22Rv1 (cell line): ENCODE data around the gene GGA1.

Experiments used
- H3K27ac ChIP-seq: fragments of 450-650 bp; 2 replicates; pipeline ENCODE4 v1.5.1; 2017
- ZFX ChIP-seq: fragments of 450-650 bp; IDR thresholded peaks from 2 replicates; pipeline ENCODE4 v1.6.1; 2017; ENCODE audit warnings: antibody characterized with exemption, borderline replicate concordance
- TF ChIP-seq, protein P1 (sequence below): fragments of 450-650 bp; IDR thresholded peaks from 2 replicates; pipeline ENCODE4 v1.5.1; 2017; ENCODE audit warnings: mild to moderate bottlenecking

The GGA1 gene

DNA sequence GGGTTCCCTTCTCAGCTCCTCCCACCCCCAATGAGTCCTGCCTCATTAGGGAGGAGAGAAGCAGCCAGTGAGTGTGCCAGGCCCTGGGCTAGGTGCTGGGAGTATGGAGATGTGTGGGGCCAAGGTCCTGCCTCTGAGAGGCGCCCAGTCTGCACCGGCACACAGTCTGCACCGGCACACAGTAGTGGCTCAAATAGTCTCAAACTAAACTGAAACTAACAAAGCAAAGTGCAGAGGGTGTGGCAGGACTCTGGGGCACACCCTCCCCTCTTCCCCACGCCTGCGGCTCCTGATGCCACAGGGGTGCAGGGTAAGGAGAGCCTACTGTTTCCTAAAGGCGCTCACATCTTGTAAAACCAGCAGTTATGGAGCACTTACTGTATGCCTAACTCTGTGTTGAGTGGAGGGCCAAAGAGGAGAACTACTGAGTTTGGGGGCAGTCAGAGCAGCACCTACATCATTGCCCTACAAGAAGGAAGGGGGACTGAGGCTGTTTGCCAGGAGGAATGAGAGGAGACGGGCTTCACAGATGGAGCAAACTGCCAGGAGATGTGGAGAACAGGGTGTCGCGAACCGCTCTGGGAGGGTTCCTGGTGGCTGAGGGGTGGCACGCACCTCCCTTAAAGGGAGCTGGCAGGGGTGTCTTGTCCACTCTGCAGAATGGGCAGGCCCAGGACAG is 29.9 kb downstream of the GGA1 start:
- TF ChIP-seq, protein P1, sequence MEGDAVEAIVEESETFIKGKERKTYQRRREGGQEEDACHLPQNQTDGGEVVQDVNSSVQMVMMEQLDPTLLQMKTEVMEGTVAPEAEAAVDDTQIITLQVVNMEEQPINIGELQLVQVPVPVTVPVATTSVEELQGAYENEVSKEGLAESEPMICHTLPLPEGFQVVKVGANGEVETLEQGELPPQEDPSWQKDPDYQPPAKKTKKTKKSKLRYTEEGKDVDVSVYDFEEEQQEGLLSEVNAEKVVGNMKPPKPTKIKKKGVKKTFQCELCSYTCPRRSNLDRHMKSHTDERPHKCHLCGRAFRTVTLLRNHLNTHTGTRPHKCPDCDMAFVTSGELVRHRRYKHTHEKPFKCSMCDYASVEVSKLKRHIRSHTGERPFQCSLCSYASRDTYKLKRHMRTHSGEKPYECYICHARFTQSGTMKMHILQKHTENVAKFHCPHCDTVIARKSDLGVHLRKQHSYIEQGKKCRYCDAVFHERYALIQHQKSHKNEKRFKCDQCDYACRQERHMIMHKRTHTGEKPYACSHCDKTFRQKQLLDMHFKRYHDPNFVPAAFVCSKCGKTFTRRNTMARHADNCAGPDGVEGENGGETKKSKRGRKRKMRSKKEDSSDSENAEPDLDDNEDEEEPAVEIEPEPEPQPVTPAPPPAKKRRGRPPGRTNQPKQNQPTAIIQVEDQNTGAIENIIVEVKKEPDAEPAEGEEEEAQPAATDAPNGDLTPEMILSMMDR, result no peak
- no peak for TF ChIP-seq ZFX
- peak overlapping the region; percentile 73 for H3K27ac ChIP-seq

DNA sequence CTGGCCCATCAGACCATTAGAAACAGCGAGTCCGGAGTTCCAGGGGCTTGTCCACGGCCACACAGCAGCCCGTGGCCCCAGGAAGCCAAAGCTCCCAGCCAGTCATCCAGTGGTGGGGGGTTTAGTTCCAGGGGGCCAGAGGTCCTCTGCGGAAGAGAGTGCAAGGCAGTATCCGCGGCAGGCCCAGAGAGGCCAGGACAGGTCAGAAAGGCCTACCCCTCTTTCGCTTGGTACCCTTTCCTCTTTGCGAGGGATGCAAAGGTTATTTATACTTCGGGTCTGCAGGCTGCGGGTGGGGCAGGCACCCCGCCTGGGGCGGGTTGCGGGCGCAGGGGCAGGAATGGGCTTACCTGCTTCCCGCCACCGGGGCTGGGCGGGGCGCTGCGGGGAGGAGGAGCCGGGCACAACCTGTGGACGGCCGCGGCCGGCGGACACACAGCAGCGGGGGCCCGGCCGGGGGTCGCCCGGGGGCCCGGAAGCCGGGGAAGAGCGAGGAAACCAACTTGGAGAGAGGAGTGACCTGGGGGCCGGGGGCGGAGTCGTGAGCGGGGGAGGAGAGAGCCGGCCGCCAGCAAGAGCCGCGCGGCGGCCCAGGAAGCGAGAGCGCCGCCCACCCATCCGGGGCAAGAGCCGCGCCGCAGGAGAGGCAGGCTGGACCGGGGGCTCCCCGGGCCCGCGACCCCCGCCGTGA is 30.6 kb downstream of the GGA1 start, which contains the start of gene SH3BP1:
Gene SH3BP1, plus strand, starts transcription at position 600 of the 691 bp plus-strand sequence. CDS start 119 bp downstream, outside the sequence.
- H3K27ac ChIP-seq, result peak within 1 kb of the TSS; percentile 73
- no peak for TF ChIP-seq ZFX
- TF ChIP-seq, protein P1, result peak; percentile 1; the same call in 1 of the 2 replicates

DNA sequence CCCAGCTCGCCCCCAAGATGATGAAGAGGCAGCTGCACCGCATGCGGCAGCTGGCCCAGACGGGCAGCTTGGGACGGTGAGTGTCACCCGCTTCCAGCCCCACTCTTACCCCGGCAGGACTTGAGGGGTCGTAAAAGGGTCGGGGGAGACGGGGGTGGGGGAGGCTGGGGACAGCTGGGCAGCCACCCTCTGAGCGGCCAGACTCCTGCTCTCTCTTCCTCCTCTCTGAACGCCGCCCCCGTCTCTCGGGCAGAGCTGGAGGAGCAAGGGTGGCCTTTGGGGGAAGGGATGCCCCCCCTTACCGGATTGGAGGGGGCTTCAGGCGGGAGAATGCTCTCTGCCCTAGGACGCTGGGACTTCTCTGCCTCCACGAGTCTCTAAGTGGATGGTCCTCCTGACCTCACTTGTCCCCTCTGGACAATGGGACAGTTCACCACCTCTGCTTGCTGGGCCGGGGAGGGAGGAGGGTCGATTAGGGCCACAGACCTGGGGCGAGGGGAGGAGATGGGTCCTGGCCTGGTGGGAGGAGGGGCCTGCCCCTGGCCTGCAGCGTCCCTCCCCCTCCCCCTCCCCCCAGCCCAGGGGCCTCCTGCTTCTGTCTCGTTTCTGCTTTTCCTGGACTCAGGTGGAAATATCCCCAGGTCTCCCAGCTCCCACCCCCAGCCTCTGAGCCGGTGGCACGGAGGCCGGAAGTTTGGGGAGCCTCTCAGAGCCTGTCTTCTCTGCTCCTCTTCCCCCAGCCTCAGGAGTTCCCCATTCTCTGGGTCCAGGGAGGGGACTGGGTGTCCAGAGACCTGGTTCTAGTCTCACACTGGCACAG is 31.3 kb downstream of the GGA1 start:
- H3K27ac ChIP-seq, result peak overlapping the region; percentile 73
- TF ChIP-seq, protein P1, result no peak
- TF ChIP-seq ZFX, result no peak

DNA sequence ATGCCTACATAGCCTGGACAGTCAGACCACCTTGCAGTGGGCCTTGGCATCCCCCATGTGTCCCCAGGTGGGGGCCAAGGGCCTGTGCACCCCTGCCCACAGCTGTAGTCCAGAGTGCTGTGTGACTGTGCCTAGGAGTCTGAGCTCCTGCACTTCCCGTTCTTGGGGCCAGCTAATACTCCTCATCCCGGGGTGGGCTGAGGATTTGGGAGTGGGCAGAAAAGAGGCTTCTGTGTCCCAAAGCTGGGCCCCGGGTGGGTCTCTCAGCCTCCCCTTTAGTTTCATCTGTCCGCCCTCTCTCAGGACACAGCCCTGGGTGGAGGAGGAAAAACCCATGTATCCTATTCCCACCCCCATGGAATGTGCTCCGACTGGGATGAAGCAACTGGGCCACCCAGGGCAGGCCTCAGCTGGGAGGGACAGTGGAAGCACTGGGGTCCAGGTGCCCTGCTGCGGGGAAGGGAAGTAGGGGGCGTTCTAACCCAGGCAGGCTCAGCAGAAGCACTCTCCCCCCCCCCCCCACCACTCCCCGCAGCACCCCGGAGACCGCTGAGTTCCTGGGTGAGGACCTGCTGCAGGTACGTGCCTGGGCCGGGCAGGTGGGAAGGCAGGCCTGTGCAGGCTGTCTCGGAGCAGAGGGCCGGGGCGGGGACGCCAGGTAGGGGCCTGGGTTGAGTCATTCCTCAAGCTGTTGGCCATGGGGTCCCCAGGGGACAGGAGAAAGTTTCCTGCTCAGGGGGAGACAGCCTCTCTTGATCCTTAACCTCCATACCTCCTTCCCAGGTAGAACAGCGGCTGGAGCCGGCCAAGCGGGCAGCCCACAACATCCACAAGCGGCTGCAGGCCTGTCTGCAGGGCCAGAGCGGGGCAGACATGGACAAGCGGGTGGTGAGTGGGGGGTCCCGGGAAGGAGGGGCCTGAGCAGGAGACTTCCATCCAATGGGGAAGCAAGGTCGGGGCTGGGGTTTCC is 32.2 kb downstream of the GGA1 start:
- H3K27ac ChIP-seq, result peak overlapping the region; percentile 73
- TF ChIP-seq, protein P1, result no peak
- no peak for TF ChIP-seq ZFX

DNA sequence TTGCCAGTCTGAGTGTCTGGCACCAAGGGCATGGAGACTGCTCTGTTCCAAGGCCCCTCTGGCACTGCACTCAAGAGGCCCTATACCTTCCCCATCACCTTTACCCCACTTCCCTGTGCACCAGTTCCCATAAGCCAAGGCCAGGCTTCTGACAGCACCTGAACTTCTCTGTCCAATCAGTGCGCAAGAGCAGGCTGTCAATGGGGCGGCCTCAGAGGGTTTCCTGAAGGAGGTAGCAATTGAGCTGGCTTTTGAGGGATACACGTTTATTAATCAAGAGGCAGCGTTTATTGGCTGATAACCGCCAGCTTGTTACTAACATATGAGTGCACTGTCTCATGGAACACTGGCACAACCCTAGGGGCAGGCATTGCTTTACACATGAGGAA is 32.9 kb downstream of the GGA1 start:
- TF ChIP-seq, protein P1, result no peak
- TF ChIP-seq ZFX, result no peak
- H3K27ac ChIP-seq, result no peak overlapping the region

DNA sequence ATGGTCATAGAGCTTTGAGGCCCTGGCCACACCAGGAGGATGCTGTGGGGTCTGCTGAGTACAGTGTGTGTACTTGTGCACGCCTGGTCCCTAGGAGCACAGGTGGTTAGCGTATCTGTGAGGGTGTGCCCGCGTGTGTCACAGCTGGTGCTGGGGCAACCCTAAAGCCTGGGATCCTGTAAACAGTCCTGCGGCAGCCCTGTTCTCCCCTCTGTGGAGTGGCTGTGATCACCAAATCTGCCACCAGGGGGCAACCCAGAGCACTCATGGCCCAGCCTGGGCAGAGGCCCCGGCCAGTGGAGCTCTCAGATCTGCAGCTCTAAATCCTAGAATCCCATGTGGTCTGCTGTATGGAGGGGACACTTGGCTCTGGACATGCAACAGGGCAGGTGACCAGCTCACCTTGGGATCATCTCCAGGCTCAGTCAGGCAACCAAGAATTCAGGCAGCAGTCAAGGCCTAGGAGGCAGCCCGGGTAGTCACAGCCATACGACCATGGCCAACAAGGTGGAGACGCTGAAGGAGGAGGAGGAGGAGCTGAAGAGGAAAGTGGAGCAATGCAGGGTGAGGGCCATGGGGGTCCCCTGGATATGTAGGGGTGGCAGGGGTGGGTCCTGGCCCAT is 34.7 kb downstream of the GGA1 start:
- no peak overlapping the region for H3K27ac ChIP-seq
- TF ChIP-seq, protein P1, result peak; percentile 96
- no peak for TF ChIP-seq ZFX
